ENCODE results near the gene SMARCA1.

The SMARCA1 gene

DNA sequence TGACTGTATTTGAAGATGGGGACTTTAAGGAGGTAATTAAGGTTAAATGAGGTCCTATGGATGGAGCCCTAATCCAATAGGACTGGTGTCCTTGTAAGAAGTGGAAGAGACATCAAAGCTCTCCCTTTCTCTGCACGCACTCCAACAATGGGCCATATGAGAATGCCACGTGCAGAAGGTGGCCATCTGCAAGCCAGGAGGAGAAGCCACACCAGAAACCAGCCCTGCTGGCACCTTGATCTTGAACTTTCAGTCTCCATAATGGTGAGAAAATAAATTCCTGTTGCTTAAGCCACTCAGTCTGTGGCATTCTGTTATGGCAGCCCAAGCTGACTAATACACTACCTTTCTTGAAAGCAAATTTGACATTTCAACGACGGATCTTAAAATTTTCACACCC is 73.2 kb downstream of the SMARCA1 start:
- DNase-seq, result no peak

DNA sequence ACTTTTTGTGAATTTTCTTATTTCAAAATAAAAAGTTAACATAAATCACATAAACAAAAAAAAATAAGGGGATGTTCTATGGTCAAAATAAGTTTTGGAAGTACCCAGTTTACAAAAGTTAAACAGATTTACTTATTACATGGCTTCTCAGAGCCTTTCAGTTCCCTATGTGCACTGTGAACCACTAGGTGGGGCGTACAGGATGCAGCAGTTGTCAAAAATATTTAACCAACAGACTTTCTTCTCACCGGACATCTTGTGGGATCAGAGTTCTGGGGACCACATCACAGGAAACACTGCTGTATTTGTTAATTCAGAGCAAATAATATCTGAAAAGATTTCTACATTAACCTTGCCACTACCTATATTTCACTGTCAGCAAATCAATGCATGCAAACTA is 74.1 kb downstream of the SMARCA1 start:
- no peak for DNase-seq

DNA sequence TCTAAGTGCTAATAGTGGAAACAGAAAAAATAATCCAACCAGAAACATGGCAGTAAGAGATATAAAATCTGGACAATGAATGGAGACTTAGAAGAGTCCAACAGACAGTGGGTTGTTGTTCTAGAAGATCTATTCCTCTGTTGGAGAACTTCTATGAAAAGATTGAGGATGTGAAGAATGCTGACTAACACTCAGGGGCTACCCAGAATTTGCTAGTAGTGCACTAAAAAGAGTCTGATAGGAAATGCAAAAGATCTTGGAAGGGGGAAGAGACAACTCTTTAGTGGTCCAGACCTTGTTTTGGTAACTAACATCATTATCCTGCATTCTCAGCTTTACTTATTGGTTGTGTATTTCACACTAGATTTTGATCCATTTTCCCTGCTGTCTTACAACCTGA is 77.9 kb downstream of the SMARCA1 start:
- no peak for DNase-seq

DNA sequence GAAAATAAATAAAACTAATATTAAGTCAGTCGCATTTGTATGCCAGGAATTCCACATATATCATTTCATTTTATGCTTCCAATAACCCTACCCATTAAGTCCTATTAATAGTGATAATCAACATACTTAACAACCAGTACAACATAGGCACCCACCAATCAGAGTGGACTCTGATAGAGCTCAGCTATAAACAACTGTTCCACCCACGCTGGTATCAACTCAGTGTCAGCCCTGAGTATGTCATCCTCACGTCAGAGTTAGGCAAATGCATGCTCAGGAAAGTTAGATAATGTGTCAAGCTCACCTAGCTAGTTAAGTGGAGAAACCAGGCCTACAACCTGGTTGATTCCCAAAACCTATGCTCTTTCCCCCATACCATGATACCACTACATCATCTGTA is 89.3 kb downstream of the SMARCA1 start:
- DNase-seq, result no peak

DNA sequence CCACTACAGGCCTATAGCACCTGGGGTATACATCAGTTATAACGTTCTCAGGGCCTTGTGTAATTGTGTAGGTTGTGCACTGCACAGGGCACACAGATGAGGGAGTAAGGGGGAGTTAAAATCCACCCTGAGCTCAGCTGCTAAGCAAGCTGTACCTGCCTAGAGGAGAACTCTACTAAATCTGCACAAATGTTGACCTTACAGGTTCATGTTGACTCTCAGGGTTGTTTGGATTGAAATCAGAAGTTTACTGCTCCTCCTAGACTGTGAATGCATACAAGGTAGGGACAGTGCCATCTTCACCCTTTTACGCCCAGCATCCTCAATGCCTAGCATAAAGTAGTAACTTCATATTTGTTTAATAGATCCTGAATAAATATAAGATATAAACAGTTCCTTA is 89.8 kb downstream of the SMARCA1 start:
- no peak for DNase-seq

DNA sequence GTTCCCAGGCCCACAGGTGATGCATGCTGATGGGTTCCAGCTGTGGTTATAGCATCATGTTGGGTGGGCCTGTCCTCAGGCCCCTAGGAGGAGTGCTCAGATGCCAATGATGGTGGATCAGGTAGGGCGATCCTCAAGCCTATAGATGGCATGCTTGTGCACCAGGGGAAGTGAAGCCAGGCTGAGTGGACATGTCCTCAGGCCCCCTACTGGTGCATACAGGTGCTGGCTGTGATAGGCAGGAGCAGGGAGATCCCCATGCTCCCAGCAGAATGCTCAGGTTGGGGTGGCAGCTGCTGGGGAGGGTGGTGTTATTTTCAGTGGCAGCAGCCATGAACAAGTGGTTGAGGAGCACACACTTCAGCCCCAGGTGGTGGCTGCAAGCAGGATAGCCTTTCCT is 96.0 kb downstream of the SMARCA1 start:
- DNase-seq, result peak; percentile 63

DNA sequence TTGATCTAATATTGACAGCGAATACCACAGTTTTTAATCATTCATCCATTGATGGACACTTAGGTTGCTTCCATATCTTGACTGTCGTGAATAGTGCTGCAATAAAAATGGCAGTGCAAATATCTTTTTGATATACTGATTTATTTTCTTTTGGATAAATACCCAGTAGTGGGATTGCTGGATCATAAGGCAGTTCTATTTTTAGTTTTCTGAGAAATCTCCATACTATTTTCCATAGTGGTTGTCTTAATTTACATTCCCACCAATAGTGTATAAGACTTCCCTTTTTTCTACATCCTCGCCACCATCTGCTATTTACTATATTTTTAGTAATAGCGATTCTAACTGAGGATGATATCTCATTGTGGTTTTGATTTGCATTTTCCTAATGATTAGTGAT is 100.1 kb downstream of the SMARCA1 start:
- no peak for DNase-seq

DNA sequence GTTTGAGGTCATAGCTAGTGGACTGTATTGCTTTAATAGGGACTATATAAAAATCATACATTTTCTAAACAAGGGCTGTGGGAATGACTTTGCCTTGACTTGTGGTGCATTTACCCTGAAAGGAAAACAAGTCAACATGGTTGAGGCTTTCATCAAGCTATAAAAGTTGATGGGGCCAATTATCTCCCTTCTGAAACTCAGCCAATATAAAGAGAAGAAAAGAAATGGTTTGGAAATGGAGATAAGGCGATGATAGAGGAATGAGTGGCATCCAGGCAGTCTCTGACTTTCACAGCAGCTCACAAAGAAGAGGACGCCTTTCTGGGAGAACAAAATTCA is 118.7 kb downstream of the SMARCA1 start:
- DNase-seq, result no peak

DNA sequence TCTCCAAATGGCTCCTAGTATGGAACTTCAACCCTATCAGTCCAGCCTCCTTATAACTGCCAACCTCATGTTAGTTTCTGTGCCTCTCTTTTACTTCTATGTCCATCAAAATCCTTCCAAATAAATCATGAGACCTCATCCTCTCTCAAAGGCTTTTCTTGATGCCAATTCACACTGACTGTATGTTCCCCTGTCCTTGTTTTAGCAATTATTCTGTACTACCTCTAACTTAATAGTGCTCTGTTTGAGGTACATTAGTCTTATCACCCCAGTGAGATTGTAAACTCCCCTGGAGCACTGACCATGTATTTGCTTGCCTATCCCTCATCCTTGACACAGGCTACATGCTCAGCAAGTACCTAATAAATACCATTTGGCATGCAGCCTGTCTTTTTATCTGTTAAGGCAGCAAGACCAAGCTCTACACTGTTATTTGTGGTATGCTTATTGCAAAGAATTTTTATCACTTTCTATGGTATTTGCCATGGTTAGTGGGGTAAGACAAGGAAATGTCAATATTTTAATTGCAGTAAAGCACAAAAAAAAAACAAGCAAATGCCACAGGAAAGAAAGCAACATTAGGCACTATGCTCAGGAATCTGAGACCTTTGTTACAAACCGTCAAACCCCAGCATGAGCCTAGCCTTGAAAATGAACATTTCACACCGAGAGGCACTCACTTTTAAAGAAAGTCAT is 119.2 kb downstream of the SMARCA1 start:
- no peak for DNase-seq
